ENCODE data around the gene FOSL2.

FOSL2 gene

DNA sequence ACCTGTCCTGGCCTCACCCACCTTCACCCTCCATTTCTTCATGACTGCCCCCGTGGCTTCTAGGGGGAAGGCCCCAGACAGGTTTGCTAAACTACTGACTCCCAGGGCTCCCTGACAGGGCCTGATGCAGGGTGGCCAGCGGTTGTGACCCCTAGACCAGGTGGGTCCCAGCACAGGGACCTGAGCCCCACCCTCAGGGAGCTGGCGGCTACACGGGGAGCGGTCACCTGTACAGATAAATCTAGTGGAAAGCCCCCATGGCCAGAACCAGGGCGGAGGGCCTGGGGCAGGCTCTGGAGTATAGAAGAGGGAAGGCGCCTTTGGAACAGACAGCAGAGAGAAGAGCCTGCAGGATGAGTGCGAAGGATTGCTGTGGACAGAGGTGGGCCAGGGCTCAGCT lies 60.7 kb downstream of the FOSL2 start:
- no peak for DNase-seq

DNA sequence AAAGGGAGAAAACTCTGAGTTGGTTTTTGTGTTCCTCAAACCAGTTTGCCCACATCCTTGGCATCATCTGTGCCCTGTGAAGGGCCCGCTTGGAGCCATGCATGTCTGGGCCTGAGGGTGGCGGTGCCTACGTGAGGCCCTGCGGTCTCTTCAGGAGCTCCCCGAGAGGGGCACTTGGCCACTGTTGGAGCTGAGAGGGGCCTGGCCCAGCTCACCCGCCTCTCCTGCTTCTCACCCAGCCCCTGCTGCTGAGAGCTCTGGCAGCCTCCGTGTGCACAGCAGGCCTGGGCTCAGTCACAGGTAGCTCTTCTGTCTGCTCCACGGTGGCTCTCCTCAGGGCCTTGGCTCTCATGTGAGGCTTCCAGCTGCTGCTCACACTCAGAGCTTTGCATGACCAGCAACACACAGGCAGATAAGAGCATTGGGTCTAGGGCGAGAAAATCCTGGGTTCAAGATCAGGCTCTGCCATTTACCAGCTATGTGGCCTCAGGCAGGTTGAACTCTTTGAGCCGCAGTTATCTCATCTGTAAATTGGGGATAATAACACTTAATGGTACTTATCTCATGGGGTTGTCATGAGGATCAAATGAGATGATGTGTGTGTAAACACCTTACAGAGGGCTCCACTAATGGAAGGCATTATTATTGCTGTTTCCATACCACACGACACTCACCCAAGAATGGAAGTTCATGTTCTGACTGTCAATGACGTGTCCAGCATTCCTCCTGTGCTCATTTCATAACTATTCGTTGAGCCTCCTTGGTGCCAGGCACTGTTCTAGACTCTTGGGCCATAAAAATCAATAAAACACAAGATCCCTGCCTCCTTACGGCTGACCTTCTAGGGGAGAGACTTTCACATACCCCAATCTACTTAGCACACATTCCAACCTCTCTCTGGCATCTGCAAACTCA lies 61.6 kb downstream of the FOSL2 start:
- DNase-seq, result no peak

GRCh38 chr2:28457237-28457636 lies 64.6 kb downstream of the FOSL2 start:
- no peak for DNase-seq

- DNase-seq, result no peak
Measured at GRCh38 chr2:28461056-28461455, 68.4 kb downstream of the FOSL2 start.

DNA sequence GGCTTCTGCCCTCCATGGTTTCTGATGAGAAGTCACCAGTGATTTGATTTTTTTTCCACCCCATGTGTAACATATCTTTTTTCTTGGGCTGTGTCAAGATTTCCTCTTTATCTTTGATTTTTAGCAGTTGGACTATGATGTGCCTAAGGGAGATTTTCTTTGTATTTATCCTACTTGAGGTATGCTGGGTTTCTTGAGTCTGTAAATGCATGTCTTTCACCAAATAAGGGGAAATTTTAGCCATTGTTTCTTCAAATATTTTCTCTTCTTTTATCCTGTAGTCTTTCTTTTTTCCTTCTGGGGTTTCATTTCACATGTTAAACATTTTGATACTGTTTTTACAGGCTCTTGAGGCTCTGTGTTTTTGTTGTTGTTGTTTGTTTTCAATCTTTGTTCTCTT lies 69.5 kb downstream of the FOSL2 start:
- no peak for DNase-seq

- DNase-seq, result no peak
Measured at GRCh38 chr2:28463211-28463816, 70.7 kb downstream of the FOSL2 start.

DNA sequence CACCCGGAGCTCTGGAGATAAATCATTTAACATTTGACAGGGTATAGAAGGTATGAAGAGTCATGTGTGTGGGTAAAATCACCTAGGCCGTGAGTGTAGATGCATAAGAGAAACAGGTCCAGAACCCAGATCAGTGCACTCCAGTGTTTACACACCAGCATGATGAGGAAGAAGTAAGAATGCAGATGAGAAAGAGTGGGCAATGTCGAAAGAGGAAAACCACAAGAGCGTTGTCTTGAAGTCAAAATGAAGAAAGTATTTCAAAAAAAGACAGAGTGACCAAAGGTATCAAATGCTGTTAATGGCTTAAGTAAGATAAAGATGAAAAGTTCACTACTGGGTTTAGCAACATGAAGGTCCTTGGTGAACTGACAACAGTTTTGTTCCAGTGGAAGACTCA lies 71.2 kb downstream of the FOSL2 start:
- DNase-seq, result no peak

DNA sequence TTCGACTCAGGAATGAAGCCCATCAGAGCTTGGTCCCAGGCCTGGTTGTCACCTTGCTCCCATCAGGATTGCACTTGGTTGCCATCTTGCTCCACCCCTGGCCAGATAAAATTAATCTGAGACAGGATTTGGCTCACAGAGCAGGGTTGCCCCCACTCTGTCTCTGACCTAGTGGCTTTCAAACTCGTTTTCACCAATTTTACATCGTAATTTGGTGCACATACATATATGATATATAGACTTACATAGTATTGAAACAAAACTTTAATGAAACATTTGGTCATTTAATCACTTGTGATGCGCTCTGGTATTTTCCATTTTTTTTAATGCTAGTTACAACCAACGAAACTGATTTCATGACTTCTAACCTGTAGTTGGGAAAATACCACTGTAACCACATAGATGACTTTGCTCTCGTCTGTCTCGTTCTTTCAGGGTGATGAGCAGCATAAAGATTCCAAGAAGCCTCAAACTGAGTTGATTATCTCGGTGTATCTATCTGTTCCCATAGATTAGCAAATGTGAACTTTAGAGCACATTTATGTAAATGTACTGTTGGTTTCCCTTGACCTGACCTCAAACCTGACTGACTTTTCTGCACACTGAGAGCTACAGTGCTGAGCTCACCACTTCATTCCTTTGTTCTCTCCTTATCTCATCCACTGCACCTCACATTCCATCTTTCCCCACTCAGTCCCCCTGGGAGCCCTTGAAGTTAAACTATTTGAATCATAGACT lies 72.7 kb downstream of the FOSL2 start:
- no peak for DNase-seq

All from amniotic stem cell (primary cell).